T-helper 9 cell (primary cell): ENCODE data around the gene IRF2.

Experiments used
- DNase-seq: peaks from one replicate; pipeline ENCODE4 v3.0.0-alpha.2; 2020

Gene IRF2

DNA sequence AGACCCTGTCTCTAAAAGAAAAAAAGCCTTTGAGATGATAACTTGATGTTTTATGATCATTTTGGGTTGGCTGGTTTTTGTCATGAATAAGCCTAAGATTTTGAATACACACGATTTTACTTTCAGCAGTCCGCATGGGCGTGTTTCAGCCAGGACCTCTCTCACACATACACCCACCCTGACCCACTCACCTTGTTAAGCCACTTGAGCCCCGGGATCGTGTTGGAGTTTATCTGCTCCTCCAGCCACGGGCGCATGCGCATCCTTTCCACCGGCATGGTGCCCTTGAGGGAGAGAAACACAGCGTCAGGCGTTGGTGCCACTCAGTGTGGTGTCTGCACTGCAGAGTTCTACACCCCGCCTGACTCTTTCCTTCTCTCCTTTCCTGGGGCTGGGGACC lies 45.6 kb downstream of the IRF2 start:
- no peak for DNase-seq

DNA sequence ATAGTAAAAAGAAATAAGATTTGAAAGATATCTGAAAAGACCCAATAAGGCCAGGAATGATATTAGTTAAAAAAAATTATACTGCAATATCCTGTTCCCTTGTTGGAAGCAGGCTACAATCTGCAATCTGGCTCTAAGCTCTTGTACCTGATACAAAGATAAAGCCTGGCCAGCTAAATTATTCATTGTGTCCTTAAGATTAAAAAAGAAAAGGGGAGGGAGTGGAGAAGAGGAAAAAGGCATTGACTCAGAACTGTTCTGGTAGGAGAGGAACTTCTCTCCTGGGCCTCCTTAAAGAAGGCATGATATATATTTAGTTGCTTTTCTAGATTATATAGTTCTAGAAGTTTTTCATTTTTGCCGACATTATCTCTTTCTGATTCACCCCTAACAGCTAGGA lies 46.7 kb downstream of the IRF2 start:
- DNase-seq: no peak

DNA sequence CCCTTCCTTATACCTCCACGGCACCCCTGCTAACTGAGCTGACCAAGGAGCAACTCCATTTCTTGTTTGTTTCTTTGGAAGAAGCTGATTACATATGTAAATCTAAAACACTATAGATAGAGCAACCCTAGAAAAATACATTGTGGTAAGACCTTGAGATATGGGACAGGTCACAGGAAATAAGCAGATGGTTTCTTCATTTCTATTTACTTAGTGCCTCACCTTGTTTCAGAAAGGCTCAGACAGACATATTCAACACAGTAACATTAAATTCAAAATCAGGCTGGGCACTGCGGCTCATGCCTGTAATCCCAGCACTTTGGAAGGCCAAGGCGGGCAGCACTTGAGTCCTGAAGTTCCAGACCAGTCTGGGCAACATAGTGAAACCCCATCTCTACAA lies 47.3 kb downstream of the IRF2 start:
- DNase-seq: no peak

DNA sequence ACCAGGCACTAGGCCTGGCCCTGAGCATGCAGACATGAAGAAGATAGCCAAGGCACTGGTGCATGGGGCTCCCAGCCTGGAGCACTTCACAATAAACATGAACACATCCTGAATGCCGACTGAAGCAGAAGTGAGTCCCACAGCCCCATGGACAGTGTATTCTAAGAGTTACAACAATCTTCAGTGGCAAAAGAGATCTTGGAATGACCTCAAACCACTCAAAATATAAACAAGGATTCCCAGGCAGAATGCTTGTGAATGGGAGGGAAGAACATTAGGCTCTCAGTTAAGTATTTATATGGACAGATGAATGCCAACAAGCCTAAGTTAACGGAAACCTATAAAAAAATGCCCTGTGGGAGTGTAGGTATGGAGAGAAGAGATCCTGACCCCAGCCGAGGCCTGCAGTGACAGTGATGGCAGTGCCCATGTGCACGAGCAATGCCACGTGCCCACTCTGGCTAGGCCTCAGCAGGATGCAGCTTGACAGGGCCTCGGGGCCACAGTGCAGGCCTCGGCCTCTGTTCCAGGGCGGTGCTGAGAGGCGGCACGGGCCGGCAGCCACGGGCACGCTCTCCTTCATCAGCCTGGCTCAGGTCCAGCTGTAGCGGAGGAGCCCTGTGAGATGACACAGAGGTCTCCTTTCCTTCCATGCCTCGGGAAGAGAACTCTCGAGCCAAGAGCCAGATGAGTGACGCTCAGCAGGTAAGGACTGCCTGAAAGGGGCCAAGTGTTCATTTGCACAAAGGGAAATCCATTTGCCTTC lies 49.2 kb downstream of the IRF2 start:
- no peak for DNase-seq

DNA sequence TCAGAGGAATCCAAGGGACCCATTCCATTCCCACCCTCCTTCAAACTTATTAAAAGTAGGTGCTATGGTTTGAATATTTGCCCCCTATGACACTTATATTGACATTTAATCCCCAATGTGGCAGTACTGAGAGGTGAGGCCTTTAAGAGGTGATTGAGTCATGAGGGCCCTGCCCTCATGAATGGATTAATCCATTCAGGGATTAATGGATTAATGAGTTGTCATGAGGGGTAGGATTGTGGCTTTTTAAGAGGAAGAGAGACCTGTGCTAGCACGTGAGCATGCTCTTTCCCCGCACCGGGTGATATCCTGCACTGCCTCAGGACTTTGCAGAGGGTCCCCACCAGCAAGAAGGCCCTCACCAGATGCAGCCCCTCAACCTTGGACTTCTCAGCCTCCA lies 50.1 kb downstream of the IRF2 start:
- no peak for DNase-seq

DNA sequence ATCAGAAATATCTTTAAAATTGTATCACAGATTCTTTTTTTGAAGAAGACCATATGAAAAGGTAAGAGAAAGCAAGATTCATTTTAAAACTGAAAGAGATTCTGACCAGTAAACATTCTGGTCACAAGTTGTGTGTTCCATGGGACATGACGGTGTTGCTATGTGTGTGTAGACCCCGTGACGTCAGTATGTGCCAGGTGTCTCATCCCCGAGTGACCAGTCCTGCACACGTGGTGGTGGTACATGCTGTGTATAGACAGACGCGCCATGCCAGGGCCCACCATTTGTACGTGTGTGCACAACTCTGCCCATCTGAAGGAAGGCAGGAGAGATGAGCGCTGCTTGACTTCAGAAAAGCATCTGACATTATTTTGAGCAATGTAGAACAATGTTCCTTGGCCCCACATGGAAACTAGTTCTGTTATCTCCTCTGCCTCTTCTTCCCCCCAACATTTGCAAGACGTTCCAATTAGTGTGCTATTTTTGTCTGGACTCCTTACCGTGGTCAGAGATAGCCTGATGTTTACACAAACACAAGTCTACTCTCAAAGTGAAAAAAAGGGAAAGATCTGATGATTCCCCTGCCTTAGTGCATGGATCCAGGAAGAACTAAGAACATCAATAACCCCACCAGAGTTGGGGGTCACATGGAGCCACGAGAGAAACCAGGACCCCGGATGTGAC lies 51.2 kb downstream of the IRF2 start:
- no peak for DNase-seq

DNA sequence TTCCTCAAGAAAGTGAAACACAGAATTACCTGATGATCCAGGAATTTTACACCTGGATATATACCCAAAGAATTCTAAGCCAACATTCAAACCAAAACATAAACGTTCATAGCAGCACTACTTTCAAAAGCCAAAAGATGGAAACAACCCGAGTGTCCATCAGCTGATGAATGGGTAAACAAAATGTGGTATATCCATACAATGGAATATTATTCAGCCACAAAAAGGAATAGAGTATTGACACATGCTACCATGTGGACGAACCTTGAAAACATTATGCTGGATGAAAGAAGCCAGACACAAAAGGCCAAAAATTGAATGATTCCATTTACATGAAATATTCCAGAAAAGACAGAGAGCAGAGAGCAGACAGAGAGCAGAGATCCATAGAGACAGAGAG lies 52.0 kb downstream of the IRF2 start:
- no peak for DNase-seq

GRCh38 chr4:184421533-184422155 lies 52.7 kb downstream of the IRF2 start:
- no peak for DNase-seq

DNA sequence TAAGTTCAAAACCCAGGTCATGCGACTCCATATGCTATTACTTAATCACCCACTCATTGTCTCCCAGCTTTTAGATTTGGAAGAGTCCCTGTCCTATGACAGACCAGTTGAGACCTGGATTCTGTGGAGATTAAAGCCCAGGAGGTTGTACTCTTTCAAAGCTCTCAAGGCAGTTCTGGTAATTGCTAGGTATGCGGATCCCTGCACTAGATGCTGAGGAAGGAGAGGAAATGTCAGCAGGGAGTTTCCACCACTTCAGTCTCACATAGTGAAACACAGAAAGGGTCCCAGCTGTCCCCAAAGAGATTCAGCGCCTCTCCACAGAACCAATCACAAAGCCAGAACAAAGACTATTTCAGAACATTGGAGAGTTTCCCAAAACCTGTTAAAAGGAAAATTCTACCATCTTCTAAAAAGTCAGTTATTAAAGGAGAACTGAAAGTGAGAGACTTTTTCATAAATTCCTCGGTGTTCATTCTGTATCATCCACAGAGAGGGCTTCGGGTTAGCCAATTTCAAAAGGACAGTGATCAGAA lies 53.4 kb downstream of the IRF2 start:
- no peak for DNase-seq

- no peak for DNase-seq
These were observed 53.9 kb downstream of the IRF2 start for GRCh38 chr4:184420402-184420801.

- DNase-seq: no peak
These were observed 54.4 kb downstream of the IRF2 start for GRCh38 chr4:184419976-184420375.

- DNase-seq: no peak
These were observed 56.4 kb downstream of the IRF2 start for GRCh38 chr4:184417802-184418511.

GRCh38 chr4:184416913-184417734 lies 57.2 kb downstream of the IRF2 start:
- DNase-seq: no peak

DNA sequence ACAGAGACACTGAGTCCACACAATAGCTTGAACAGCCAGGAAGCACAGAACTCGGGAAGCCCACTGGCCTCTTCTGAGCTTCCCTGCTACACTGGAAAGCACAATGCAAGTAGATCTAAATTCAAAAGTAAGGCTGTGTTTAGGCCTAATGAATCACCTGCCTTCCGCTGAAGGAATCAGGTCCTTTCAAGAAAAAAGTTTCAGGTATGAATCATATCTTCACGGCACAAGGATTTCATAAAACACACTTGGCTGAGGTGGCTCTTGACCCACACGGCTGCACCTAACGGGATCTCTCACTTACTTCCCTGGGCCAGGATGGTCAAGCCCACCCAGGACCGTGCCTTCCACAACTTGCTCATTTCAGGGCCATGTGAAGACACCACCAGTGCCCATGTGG lies 59.3 kb downstream of the IRF2 start:
- no peak for DNase-seq

DNA sequence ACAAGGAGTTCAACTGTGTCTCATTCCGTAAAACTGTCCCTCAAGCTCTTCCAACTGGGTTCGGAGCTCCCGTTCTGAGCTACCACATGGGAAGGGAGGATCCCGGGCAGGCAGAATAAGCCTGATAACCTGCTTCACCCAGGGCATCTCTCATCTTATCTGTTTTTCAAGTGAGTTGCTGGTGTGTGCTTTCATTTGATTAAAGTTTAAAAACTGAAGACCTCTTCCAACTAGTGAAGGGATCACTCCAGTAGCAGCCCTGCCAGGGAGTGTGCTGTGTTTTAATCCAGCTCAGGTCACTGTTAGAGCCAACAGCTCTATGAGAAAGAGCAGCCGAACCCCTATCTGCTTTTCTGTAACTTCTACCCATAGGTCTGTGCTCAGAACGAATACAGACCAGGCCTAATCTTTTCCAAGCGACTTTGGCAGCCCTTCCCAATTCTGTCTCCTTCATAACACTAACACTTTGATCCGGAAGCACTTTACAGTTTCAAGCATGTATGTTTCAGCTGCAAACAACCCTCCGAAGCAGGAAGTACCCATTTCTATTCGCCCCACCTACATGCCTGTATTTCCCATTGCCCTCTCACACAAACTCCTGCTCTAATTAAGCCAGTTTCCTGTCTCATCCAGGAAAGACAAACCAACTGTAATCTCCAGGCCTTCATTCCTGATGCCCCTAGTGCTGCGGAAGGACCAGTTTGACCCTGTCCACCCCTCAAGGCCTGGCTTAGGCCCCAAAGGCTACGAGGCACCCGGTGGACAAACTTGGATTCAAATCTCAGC lies 60.9 kb downstream of the IRF2 start:
- DNase-seq: no peak

GRCh38 chr4:184410748-184411147 lies 63.6 kb downstream of the IRF2 start:
- no peak for DNase-seq

GRCh38 chr4:184409911-184410692 lies 64.2 kb downstream of the IRF2 start:
- DNase-seq: peak; percentile 17

- DNase-seq: no peak
These were observed 64.8 kb downstream of the IRF2 start for GRCh38 chr4:184409502-184409901.

DNA sequence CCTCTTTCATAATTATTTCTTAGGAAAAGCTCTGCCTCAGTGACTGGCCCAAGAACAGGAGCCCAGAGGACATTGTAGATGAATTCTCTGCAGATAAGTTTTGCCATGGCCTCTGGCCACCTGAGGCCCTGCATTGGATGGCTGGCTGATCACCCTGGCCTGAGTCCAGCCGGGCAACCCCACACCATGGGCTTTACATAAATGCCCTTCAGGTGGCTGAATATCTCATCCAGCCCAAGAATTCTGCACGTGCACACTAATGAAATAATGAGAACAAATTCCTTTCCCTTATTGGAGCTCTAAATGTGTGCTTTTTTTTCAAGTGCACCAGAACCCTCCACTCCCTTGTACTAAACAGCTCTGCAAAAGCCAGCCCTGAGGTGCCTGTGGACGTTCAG lies 65.7 kb downstream of the IRF2 start:
- no peak for DNase-seq

GRCh38 chr4:184408021-184408683 lies 66.2 kb downstream of the IRF2 start:
- no peak for DNase-seq
